HG03469 (cell line): ENCODE measurements around the gene FLG2.
"Not testable (repeated sequence)": the region's sequence is repeated elsewhere in the genome, so short reads cannot be mapped to it uniquely, and the experiment has no call there.

ENCODE experiments used
- ATAC-seq: cut with Tn5 transposase; IDR thresholded peaks from one replicate; pipeline ENCODE4 v1.9.1; 2021; ENCODE audit warnings: mild to moderate bottlenecking, moderate library complexity, moderate number of reproducible peaks; ENCODE audit not compliant: unreplicated experiment

Gene FLG2

DNA sequence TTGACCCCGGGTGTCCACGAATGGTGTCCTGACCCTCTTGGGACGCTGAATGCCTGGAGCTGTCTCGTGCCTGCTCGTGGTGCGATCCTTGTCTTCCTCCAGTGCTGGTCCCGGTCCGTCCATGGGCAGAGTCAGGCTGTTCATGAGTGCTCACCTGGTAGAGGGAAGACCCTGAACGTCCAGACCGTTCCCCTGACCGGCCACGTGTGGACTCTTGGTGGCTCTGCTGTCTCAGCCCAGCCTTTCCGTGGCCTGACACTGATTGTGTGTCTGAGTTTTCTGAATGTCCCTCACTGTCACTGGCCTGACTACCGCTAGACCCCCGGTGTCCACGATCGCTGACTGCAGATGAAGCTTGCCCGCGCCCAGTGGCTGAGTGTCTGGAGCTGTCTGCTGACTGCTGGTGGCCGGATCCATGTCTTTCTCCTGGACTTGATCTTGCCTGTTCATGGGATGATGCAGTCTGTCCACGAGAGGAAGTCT, 46.4 kb downstream of the FLG2 start:
- no peak for ATAC-seq

DNA sequence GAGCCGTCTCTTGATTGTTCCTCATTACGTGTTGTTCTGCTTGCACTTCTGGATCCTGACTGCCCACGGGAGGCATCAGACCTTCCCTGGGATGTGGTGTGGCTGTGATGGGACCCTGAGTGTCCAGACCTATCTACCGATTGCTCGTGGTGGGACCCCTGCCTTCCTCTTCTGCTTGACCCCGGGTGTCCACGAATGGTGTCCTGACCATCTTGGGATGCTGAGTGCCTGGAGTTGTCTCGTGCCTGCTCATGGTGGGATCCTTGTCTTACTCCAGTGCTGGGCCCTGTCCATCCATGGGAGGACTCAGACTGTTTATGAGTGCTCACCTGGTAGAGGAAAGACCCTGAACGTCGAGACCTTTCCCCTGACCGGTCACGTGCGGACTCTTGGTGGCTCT, 47.6 kb downstream of the FLG2 start:
- ATAC-seq = not testable (repeated sequence)

DNA sequence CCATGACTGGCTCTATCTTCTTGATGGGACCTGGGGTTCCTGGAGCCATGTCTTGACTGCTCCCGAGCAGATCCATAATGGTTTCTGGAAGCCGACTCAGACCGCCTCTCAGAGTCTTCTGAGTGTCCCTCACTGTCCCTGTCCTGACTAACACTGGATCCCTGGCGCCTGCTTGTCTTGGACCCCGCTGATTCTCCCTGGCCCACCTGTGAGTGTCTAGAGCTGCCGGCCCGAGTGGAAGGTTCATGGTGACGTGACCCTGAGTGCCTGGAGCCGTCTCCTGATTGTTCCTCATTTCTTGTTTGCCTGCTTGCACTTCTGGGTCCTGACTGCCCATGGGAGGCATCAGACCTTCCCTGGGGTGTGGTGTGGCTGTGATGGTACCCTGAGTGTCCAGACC, 49.9 kb downstream of the FLG2 start:
- ATAC-seq = no peak

DNA sequence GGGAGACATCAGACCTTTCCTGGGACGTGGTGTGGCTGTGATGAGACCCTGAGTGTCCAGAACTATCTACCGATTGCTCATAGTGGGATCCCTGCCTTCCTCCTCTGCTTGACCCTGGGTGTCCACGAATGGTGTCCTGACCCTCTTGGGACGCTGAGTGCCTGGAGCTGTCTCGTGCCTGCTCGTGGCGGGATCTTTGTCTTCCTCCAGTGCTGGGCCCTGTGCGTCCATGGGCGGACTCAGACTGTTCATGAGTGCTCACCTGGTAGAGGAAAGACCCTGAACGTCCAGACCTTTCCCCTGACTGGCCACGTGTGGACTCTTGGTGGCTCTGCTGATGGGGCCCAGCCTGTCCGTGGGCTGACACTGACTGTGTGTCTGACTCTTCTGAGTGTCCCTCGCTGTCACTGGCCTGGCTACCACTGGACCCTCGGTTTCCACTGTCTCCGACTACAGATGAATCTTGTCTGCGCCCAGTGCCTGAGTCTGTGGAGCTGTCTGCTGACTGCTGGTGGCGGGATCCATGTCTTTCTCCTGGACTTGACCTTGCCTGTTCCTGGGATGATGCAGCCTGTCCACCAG, 50.4 kb downstream of the FLG2 start:
- ATAC-seq = not testable (repeated sequence)

DNA sequence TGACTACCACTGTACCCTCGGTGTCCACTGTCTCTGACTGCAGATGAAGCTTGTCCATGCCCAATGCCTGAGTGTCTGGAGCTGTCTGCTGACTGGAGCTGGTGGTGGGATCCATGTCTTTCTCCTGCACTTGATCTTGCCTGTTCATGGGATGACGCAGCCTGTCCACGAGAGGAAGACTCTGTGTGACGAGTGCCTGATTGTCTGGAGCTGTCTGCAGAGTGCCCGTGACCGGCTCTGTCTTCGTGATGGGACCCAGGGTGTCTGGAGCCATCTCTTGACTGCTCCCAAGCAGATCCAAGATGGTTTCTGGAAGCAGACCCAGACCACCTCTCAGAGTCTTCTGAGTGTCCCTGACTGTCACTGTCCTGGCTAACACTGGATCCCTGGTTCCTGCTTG, 51.0 kb downstream of the FLG2 start:
- not testable (repeated sequence) for ATAC-seq

DNA sequence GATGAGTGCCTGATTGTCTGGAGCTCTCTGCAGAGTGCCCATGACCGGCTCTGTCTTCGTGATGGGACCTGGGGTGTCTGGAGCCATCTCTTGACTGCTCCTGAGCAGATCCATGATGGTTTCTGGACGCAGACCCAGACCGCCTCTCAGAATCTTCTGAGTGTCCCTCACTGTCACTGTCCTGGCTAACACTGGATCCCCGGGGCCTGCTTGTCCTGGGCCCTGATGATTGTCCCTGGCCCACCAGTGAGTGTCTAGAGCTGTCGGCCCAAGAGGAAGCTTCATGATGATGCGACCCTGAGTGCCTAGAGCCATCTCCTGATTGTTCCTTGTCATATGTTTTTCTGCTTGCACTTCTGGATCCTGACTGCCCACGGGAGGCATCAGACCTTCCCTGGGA, 51.8 kb downstream of the FLG2 start:
- not testable (repeated sequence) for ATAC-seq

DNA sequence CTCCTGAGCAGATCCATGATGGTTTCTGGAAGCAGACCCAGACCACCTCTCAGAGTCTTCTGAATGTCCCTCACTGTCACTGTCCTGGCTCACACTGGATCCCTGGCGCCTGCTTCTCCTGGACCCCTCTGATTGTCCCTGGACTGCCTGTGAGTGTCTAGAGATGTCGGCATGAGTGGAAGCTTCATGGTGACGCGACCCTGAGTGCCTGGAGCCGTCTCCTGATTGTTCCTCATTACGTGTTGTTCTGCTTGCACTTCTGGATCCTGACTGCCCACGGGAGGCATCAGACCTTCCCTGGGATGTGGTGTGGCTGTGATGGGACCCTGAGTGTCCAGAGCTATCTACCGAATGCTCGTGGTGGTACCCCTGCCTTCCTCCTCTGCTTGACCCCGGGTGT, 53.7 kb downstream of the FLG2 start:
- ATAC-seq = not testable (repeated sequence)

DNA sequence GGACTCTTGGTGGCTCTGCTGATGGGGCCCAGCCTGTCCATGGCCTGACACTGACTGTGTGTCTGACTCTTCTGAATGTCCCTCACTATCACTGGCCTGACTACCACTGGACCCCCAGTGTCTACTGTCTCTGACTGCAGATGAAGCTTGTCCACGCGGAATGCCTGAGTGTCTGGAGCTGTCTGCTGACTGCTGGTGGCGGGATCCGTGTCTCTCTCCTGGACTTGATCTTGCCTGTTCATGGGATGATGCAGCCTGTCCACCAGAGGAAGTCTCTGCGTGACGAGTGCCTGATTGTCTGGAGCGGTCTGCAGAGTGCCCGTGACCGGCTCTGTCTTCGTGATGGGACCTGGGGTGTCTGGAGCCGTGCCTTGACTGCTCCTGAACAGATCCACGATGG, 55.0 kb downstream of the FLG2 start:
- not testable (repeated sequence) for ATAC-seq

DNA sequence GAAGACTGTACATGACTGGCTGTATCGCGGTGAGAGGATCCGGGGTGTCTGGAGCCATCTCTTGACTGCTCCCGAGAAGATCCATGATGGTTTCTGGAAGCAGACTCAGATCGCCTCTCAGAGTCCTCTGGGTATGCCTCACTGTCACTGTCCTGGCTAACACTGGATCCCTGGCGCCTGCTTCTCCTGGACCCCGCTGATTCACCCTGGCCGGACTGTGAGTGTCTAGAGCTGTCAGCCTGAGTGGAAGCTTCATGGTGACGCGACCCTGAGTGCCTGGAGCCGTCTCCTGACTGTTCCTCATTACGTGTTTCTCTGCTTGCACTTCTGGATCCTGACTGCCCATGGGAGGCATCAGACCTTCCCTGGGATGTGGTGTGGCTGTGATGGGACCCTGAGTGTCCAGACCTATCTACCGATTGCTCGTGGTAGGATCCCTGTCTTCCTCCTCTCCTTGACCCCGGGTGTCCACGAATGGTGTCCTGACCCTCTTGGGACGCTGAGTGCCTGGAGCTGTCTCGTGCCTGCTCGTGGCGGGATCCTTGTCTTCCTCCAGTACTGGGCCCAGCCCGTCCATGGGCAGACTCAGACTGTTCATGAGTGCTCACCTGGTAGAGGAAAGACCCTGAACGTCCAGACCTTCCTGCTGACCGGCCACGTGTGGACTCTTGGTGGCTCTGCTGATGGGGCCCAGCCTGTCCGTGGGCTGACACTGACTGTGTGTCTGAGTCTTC, 56.5 kb downstream of the FLG2 start:
- ATAC-seq = not testable (repeated sequence)
